ENCODE data around the gene LY6G6C. TPM values are rescaled to one million over a fixed set of nuclear protein-coding genes. Genes with fewer than 3 reads are reported as not detected.

LY6G6C gene
- total and polyA plus RNA-seq, 2 of the 13 experiments (the other 11 are each of a cell fraction or from before 2014, with no cell fraction given), result 0.15 TPM; not detected in 1

DNA sequence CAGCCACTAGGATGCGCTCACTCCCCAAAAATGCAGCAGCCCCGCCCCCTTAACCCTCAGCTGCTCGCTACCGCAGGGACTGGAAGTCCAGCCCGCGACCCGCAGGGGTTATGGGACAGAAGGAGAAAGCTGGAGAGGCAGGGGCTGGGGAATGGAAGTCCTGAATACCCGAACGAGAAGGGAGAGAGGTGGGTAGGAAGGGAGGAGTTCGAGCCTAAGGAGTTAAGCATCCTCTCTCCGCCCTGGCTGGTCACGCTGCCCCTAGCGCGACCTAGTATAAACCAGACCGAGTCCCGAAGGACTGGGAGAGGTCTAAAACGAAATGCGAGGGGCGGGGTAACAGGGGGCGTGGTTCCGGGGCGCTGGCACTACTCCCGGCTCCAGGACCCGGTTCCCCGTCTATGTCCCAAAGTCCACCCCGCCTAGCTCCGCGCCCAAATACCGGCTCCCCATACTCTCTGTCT lies 8.0 kb upstream of the LY6G6C start (continued):
- TF ChIP-seq HMGXB4 (CRISPR knock-in tag; IDR thresholded peaks at IDR 0.05; ENCODE audit: borderline replicate concordance in 1 of 2, low read depth in 1 of 2) (peak; percentile 89 to 97), KLF11 (CRISPR knock-in tag; IDR thresholded peaks at IDR 0.05) (peak; percentile 69; the same call in 1 of the 2 replicates), MEF2D (CRISPR knock-in tag; IDR thresholded peaks at IDR 0.05) (0 out of 2 replicates have a peak, but pooled peaks have one; percentile 11), ETV6 (CRISPR knock-in tag; conservative IDR thresholded peaks at IDR 0.05) (no peak), ZBTB7B (CRISPR knock-in tag; IDR thresholded peaks at IDR 0.05) (peak; percentile 90), ZBTB46 (CRISPR knock-in tag; IDR thresholded peaks at IDR 0.05; ENCODE audit: borderline replicate concordance) (no peak), RBM39 (IDR thresholded peaks at IDR 0.05; ENCODE audit: low read depth, low read length, poor library complexity, severe bottlenecking) (no peak), HNF1A (IDR thresholded peaks at IDR 0.05; ENCODE audit: low read depth) (no peak; the same call in 1 of the 2 replicates), HNF1A (CRISPR knock-in tag; IDR thresholded peaks at IDR 0.05; ENCODE audit: borderline replicate concordance) (peak; percentile 14; the same call in 1 of the 2 replicates), ZNF350 (CRISPR knock-in tag; IDR thresholded peaks at IDR 0.05; ENCODE audit: borderline replicate concordance, low read depth) (peak; percentile 61; the same call in 1 of the 2 replicates), KLF6 (CRISPR knock-in tag; IDR thresholded peaks at IDR 0.05) (no peak), TFDP1 (CRISPR knock-in tag; IDR thresholded peaks at IDR 0.05; ENCODE audit: borderline replicate concordance) (no peak), SALL1 (CRISPR knock-in tag; IDR thresholded peaks at IDR 0.05) (peak; percentile 39), ZNF292 (CRISPR knock-in tag; IDR thresholded peaks at IDR 0.05; ENCODE audit: borderline replicate concordance, low read depth) (no peak), E2F1 (CRISPR knock-in tag; IDR thresholded peaks at IDR 0.05) (peak; percentile 77; the same call in 1 of the 2 replicates)

Measured in HepG2 (cell line).